ENCODE data around the gene SIDT1.

GRCh38 chr3:113533534-113533892, 1.2 kb downstream of the SIDT1 start:
- TF ChIP-seq, protein P1, sequence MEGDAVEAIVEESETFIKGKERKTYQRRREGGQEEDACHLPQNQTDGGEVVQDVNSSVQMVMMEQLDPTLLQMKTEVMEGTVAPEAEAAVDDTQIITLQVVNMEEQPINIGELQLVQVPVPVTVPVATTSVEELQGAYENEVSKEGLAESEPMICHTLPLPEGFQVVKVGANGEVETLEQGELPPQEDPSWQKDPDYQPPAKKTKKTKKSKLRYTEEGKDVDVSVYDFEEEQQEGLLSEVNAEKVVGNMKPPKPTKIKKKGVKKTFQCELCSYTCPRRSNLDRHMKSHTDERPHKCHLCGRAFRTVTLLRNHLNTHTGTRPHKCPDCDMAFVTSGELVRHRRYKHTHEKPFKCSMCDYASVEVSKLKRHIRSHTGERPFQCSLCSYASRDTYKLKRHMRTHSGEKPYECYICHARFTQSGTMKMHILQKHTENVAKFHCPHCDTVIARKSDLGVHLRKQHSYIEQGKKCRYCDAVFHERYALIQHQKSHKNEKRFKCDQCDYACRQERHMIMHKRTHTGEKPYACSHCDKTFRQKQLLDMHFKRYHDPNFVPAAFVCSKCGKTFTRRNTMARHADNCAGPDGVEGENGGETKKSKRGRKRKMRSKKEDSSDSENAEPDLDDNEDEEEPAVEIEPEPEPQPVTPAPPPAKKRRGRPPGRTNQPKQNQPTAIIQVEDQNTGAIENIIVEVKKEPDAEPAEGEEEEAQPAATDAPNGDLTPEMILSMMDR (IDR thresholded peaks at IDR 0.05; ENCODE audit: insufficient read depth, low read depth, low read length), result no peak
- TF ChIP-seq EZH2 (IDR thresholded peaks at IDR 0.05; ENCODE audit: insufficient read depth, low read length), result no peak
